Thyroid gland (tissue), 4 donors: ENCODE data around the gene IL17C.

Experiments used
- POLR2A ChIP-seq, 2 donors: fragments of 450-650 bp; IDR thresholded peaks; one replicate each; pipeline ENCODE4 v1.6.1; 2017; ENCODE audit warnings: antibody characterized with exemption in 2 of 2, mild to moderate bottlenecking in 2 of 2, moderate library complexity in 1 of 2
- TF ChIP-seq, protein P1 (sequence below), 6 experiments: fragments of 200-600 bp in 3 of 6; fragments of 450-650 bp in 3 of 6; sonication (generic) in 3 of 6; IDR thresholded peaks; one replicate each; pipeline ENCODE4 v1.5.1; 2016 to 2019; ENCODE audit warnings: antibody characterized with exemption in 6 of 6, mild to moderate bottlenecking in 2 of 6, inconsistent platforms in 1 of 6, moderate library complexity in 1 of 6

DNA sequence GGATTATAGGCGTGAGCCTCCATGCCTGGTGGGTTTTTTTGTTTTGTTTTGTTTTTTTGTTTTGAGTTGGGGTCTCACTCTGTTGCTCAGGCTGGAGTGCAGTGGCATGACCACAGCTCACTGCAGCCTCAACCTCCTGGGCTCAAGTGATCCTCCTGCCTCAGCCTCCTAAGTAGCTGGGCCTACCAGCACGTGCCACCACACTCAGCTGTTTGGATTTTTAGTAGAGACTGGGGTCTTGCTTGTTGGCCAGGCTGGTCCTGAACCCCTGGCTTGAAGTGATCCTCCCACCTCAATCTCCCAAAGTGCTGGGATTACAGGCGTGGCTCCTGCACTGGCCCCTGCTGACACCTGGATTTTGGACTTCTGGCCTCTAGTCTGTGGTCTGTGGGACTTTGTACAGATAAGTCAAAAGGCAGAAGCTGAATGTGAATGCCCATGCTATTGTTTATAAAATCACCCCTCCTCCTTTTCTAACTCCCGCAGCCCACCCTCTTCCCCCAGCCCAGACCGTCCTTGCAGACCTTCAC lies 42.2 kb downstream of the IL17C start:
- TF ChIP-seq, protein P1, sequence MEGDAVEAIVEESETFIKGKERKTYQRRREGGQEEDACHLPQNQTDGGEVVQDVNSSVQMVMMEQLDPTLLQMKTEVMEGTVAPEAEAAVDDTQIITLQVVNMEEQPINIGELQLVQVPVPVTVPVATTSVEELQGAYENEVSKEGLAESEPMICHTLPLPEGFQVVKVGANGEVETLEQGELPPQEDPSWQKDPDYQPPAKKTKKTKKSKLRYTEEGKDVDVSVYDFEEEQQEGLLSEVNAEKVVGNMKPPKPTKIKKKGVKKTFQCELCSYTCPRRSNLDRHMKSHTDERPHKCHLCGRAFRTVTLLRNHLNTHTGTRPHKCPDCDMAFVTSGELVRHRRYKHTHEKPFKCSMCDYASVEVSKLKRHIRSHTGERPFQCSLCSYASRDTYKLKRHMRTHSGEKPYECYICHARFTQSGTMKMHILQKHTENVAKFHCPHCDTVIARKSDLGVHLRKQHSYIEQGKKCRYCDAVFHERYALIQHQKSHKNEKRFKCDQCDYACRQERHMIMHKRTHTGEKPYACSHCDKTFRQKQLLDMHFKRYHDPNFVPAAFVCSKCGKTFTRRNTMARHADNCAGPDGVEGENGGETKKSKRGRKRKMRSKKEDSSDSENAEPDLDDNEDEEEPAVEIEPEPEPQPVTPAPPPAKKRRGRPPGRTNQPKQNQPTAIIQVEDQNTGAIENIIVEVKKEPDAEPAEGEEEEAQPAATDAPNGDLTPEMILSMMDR (IDR thresholded peaks at IDR 0.05) = no peak
- no peak for TF ChIP-seq POLR2A (IDR thresholded peaks at IDR 0.05)
